ENCODE measurements around the gene TCF7L2. TPM values are rescaled to one million over a fixed set of nuclear protein-coding genes. Genes with fewer than 3 reads are reported as not detected.

TCF7L2 gene
- total RNA-seq, 2 donors from 2014 or later: 15.7 to 16.3 TPM

DNA sequence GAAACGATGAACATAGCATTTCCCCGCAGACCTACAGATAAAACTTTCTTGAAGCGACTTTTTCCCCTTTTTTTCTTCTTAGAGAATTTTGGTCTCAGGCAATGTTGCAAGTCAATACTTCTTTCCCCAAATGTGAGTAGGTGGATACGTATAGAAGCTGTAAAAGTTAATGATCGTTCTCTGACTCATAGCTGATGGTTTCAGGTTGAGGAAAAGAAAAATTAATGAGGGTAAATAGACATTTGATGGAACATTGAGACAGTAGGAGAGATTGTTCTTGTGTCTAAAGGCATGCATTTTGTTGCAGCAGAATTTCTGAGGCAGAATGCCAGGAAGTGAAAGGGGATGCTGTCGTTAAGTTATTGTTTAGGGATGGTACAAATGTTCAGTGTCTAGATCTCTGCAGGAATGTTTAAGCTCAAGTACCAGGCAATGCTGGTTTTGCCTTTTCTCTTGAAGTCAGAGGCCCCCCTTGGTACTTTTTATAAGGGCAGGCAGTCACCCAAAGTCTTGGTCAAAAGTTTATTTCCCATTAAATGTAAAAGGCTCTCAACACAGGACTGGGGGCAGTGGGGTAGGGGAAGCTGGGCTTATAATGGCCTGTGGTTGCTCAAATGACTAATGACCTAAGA, 9.3 kb downstream of the TCF7L2 start:
- intact Hi-C loops (cut with DNase I): loop anchor here (10.0 kb wide), 3 partner anchors 45 to 165 kb away; no protein-coding TSS in a partner anchor
- no peak for ATAC-seq
- DNase-seq: no peak

DNA sequence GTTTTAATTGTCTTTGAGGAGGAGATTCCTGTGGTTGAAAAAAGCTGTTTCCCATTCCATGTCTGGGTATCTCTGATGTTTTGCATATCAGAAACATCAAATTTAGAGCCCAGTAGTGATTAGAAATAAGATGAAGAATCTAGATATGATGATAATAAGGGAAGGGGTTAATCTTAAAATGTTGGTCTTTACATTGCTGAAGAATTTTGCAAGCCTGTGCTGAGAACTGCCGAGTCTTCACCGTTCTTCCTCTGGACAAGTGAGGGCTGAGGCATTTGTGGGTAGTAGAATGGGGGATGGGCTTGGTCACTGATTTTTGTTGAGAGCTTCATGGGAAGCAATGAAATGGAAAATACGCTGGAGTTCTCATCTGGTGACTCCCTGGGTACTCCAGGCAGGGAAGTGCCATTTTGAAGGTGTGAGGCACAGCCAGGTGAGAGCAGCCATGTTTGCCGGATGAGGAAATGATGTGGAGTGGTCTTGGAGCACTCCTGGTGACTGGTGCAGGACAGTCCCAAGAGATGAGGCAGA, 10.2 kb downstream of the TCF7L2 start:
- ATAC-seq: no peak
- DNase-seq: no peak
- intact Hi-C loops (cut with DNase I): no loop called here

GRCh38 chr10:112961609-112962008, 11.6 kb downstream of the TCF7L2 start:
- intact Hi-C loops (cut with DNase I): no loop called here
- no peak for DNase-seq
- no peak for ATAC-seq

DNA sequence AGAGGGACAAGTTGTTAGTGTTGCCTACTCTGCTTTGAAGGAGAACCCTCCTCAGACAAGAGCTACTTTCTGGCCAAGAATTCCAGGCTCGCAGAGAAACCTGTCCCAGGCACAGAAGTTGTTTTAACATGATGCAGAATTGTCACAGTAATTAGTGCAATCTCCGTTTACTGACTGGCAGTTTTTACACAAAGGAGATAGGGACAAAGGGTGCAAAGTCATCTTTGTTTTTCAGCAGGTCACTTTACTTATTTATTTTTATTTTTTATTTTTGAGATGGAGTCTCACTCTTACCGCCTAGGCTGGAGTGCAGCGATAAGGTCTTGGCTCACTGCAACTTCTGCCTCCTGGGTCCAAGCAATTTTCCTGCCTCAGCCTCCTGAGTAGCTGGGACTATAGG, 12.3 kb downstream of the TCF7L2 start:
- no peak for DNase-seq
- no peak for ATAC-seq
- intact Hi-C loops (cut with DNase I): no loop called here

- DNase-seq (no peak), ATAC-seq (peak; percentile 60 to 73)
- intact Hi-C loops (cut with DNase I): no loop called here
Observed at GRCh38 chr10:112963835-112964234, 13.8 kb downstream of the TCF7L2 start.

DNA sequence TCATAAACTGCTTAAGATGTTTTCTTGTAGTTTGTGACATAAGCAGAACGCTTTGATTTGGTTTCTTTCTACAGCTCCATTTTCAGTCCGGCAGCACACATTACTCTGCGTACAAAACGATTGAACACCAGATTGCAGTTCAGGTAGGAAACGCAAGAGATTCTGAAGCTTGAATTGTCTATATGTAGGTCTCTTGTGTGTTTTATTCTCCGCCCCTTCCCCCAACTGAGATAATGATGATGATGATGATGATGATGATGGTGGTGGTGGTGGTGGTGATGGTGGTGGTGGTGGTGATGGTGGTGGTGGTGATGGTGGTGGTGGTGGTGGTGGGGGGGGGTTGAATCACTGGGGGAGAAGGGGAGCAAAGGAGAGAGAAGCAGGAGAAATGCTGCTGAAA, 14.4 kb downstream of the TCF7L2 start:
- DNase-seq: no peak
- no peak for ATAC-seq
- intact Hi-C loops (cut with DNase I): no loop called here

DNA sequence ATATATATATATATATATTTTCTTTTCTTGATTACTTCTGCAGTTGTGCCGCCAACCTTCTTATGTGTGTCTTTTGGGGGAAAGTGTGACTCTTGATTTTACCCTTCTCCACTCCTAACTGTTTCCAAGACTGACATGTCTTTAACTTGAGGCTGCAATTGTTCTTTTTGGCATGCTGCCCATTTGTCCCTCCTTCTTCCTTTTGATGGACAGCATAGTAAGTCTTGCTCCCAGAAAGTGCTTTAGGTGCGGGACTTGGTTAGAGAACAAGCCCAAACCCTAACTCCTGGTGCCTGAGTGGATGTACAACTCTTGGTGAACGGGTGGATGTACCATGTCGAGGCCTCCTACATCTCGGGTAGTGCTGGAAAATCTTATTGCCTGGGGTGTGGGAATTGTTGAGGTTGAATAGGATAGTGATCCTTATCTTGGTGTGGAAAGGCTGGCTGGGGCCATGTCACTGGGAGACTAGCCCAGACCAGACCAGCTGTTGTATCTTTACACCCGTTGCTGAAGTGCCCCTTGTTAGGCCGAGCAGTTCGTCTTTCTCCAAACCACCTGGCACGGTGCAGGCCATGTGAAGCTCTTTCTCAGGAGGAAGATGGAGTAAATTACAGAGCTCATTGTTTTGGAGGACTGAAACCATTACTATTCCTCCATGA, 16.3 kb downstream of the TCF7L2 start:
- ATAC-seq: no peak
- intact Hi-C loops (cut with DNase I): no loop called here

GRCh38 chr10:112967200-112967599, 17.2 kb downstream of the TCF7L2 start:
- intact Hi-C loops (cut with DNase I): no loop called here
- DNase-seq (no peak), ATAC-seq (peak in 1 of 2 donors; percentile 57)

More for the DNA sequence above, 16.3 kb downstream of the TCF7L2 start:
- DNase-seq: no peak

GRCh38 chr10:112969131-112969530, 19.1 kb downstream of the TCF7L2 start:
- ATAC-seq (no peak), DNase-seq (no peak)
- intact Hi-C loops (cut with DNase I): no loop called here

GRCh38 chr10:112969542-112969941, 19.5 kb downstream of the TCF7L2 start:
- DNase-seq: no peak
- ATAC-seq: no peak
- intact Hi-C loops (cut with DNase I): no loop called here

GRCh38 chr10:112970021-112970420, 20.0 kb downstream of the TCF7L2 start:
- DNase-seq: no peak
- intact Hi-C loops (cut with DNase I): no loop called here

DNA sequence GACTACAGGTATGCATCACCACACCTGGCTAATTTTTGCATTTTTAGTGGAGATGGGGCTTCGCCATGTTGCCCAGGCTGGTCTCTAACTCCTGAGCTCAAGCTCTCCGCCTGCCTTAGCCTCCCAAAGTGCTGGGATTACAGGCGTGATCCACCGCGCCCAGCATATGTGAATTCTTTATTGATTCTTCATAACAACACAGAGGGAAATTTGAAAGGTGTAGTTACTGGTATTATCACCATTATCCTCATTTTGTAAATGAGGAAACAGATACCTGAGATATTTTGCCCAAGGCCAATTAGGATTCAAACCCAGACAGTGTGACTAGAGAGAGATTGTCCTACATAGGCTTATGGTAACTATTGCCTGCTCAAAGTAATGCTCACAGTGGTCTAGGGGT, 22.6 kb downstream of the TCF7L2 start:
- intact Hi-C loops (cut with DNase I): no loop called here
- no peak for ATAC-seq
- no peak for DNase-seq

More at GRCh38 chr10:112970021-112970420, 20.0 kb downstream of the TCF7L2 start:
- no peak for ATAC-seq

DNA sequence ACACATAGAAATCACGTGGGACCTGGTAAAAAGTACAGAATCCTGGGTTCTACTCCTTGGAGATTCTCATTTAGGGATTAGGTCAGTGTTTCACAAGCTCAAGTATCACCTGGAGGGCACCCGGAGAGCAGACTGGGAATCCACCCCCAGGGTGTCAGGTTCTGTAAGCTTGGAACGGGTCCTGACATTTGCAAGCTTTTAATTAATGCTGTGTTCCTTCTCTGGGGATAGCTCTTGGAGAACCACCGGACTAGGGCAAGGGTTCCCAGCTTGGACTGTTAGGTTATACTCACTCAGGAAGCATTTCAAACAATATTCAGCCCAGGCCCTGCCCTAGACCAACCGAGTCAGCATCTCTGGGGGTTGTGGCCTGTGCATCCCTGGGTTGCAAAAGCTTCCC, 23.0 kb downstream of the TCF7L2 start:
- intact Hi-C loops (cut with DNase I): no loop called here
- ATAC-seq (peak in 1 of 2 donors; percentile 50), DNase-seq (no peak)

- no peak for DNase-seq
Observed at GRCh38 chr10:112973805-112974204, 23.8 kb downstream of the TCF7L2 start.

DNA sequence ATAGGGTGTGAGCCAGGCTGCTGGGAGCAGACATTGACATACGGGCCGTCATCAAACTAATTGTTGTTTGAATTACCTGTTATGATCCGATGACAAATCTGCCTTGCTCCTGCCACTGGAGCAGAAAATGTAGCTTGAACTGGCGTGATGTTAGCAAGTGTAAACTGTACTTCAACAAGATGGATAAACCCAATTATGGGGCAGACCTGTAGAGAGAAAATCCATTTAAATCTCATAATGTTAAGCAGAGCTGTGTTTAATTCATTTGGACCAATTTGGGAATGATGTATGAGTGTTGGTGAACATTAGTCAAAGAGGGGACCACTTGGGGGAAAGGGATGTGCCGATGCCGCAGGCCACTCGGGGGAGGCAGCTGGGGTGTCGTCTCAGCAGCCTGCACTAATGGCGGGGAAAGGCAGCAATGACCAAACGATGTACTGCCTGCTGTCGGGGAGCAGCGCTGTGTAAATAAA, 27.4 kb downstream of the TCF7L2 start:
- DNase-seq (no peak), ATAC-seq (no peak)
- intact Hi-C loops (cut with DNase I): no loop called here

More at GRCh38 chr10:112973805-112974204, 23.8 kb downstream of the TCF7L2 start:
- intact Hi-C loops (cut with DNase I): no loop called here
- ATAC-seq: no peak

DNA sequence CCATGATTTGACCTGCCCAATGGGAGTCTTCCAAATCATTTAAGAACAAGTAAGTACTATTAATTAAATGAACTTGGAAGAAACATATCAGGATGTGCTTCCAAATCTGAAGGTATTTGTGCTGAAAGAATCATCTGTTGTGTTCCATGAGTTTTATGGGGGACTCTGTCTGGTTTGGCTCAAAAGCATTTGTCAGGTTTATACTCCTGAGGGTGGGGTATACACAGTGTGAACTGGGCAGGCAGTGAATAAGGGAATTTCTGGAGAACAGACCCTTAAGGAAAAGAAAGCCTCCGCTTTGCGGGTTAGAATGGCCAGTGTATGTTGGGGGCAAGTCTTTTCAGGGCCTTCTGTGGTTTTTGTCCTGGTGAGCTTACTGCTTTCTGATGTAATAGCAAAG, 29.9 kb downstream of the TCF7L2 start:
- intact Hi-C loops (cut with DNase I): no loop called here
- no peak for DNase-seq
- no peak for ATAC-seq

- DNase-seq (no peak), ATAC-seq (no peak)
- intact Hi-C loops (cut with DNase I): no loop called here
Observed at GRCh38 chr10:112980937-112981336, 30.9 kb downstream of the TCF7L2 start.

- DNase-seq (no peak), ATAC-seq (no peak)
- intact Hi-C loops (cut with DNase I): no loop called here
Observed at GRCh38 chr10:112981553-112981952, 31.5 kb downstream of the TCF7L2 start.

GRCh38 chr10:112983444-112984056, 33.5 kb downstream of the TCF7L2 start:
- intact Hi-C loops (cut with DNase I): no loop called here
- no peak for DNase-seq
- ATAC-seq: no peak

GRCh38 chr10:112984756-112985155, 34.7 kb downstream of the TCF7L2 start:
- intact Hi-C loops (cut with DNase I): no loop called here
- ATAC-seq: no peak
- no peak for DNase-seq
